ENCODE measurements around the gene ABLIM3. TPM values are rescaled to one million over a fixed set of nuclear protein-coding genes. Genes with fewer than 3 reads are reported as not detected.

Gene ABLIM3
- total RNA-seq (2021; ENCODE audit: unreplicated experiment) (14.3 TPM), Bru-seq, nascent RNA (percentile 60 among the genes with signal in this experiment), BruChase-seq, experiment 1, labeled RNA remaining after a 6-hour chase (percentile 53 among the genes with signal in this experiment), BruChase-seq, experiment 2, labeled RNA remaining after a 2-hour chase (percentile 51 among the genes with signal in this experiment)
- polyA plus RNA-seq (2012): 17.5 and 19.4 TPM in 2 replicates
- long read RNA-seq, partial matches to known transcripts: 3 of 6 reads
- long read RNA-seq, other reads (novel, unspliced or antisense): 3 of 6 reads

GRCh38 chr5:149141224-149141956, at the start of gene ABLIM3:
ABLIM3 (plus strand) TSS chr5:149141493; CDS start chr5:149142096, 603 bp downstream.
- DNase-seq (ENCODE audit: low read depth, low spot score): no peak
- intact Hi-C loops (cut with micrococcal nuclease): loop anchor here (1.0 kb wide), 1 partner anchor 88 kb away; no protein-coding TSS in a partner anchor
- H3K9ac ChIP-seq (ENCODE audit: low read length): peak within 1 kb of the TSS; percentile 61
- no peaks in the 10 kb centered on the region for H3K9me2 ChIP-seq (ENCODE audit: insufficient read depth)
- H3K4me2 ChIP-seq (ENCODE audit: low read length): peak within 1 kb of the TSS; percentile 98
- RAD21 ChIA-PET (ENCODE audit: low non-redundant PET in 1 of 2, low total read pairs in 2 of 2, uncharacterized antibody in 2 of 2, unreplicated experiment in 2 of 2): interaction anchor here (0.6 to 1.5 kb wide), 2 partner anchors 87 to 88 kb away, joined by 3 to 4 read pairs; no protein-coding TSS in a partner anchor
- H3K4me3 ChIP-seq (replicated peaks in 1 of 2; ENCODE audit: low read depth in 1 of 2, low read length in 2 of 2): peak within 1 kb of the TSS; percentile 65 to 76
- no peaks in the 10 kb centered on the region for H3K9me3 ChIP-seq (ENCODE audit: control insufficient read depth in 1 of 2, insufficient read depth in 1 of 2, low read depth in 1 of 2, low read length in 2 of 2)
- peaks cover 4 to 25% of the 10 kb centered on the region in 2 experiments; a peak in 2 of 4 replicates for H3K4me1 ChIP-seq (ENCODE audit: control insufficient read depth in 1 of 2, insufficient read depth in 2 of 2, low read length in 2 of 2)
- H3K36me3 ChIP-seq (ENCODE audit: control insufficient read depth in 1 of 2, insufficient read depth in 2 of 2, low read length in 2 of 2): no peaks in the 10 kb centered on the region
- H3K79me2 ChIP-seq (ENCODE audit: insufficient read depth, low read length): no peaks in the 10 kb centered on the region
- POLR2A ChIA-PET: no interaction called here
- peak within 1 kb of the TSS; percentile 95 for H2AFZ ChIP-seq (ENCODE audit: low read depth, low read length, poor library complexity, severe bottlenecking)
- H3K27ac ChIP-seq (ENCODE audit: low read depth, low read length): peak within 1 kb of the TSS; percentile 30; the same call in 1 of the 2 replicates
- H4K20me1 ChIP-seq (ENCODE audit: insufficient read depth): no peaks in the 10 kb centered on the region
- TF ChIP-seq CTCF (IDR thresholded peaks at IDR 0.05 in 2 of 3, conservative IDR thresholded peaks at IDR 0.05 in 1 of 3; ENCODE audit: borderline replicate concordance in 1 of 3, insufficient read depth in 1 of 3, low read depth in 2 of 3, low read length in 2 of 3): peak in 2 of 3 experiments; percentile 88 to 89; a peak in 4 of 6 replicates
- TF ChIP-seq TCF7L2 (IDR thresholded peaks at IDR 0.05; ENCODE audit: borderline replicate concordance, extremely low read depth, insufficient read depth, insufficient read length): peak; percentile 10
- TF ChIP-seq, protein P1, sequence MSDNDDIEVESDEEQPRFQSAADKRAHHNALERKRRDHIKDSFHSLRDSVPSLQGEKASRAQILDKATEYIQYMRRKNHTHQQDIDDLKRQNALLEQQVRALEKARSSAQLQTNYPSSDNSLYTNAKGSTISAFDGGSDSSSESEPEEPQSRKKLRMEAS (IDR thresholded peaks at IDR 0.05): no peak
- no peak for TF ChIP-seq CEBPB (IDR thresholded peaks at IDR 0.05; ENCODE audit: low read depth)
- TF ChIP-seq YY1 (IDR thresholded peaks at IDR 0.05; ENCODE audit: extremely low read depth, insufficient replicate concordance, low read depth, low read length): peak; percentile 59
- no peak for TF ChIP-seq ZNF274 (IDR thresholded peaks at IDR 0.05; ENCODE audit: low read depth, low read length)
- TF ChIP-seq ZFX (IDR thresholded peaks at IDR 0.05): peak; percentile 88
- BruUV-seq (replicated peaks): no TSS peak
- H3K27me3 ChIP-seq (ENCODE audit: insufficient read depth, low read length): no peaks in the 10 kb centered on the region
- peak; percentile 91 for ATAC-seq
- CTCF ChIA-PET: interaction anchor here (0.8 to 3.1 kb wide), 12 partner anchors 9 to 226 kb away, joined by 3 to 25 read pairs (median 6); no protein-coding TSS in a partner anchor

All from HCT116 (cell line).